HG03565 (cell line): ENCODE data around the gene DET1.
"Not testable (repeated sequence)": the region's sequence is repeated elsewhere in the genome, so short reads cannot be mapped to it uniquely, and the experiment has no call there.

ENCODE experiments used
- ATAC-seq: cut with Tn5 transposase; IDR thresholded peaks from one replicate; pipeline ENCODE4 v1.9.1; 2021; ENCODE audit warnings: mild to moderate bottlenecking, moderate library complexity; ENCODE audit not compliant: unreplicated experiment

DET1 gene

GRCh38 chr15:88541111-88541510, 5.4 kb downstream of the DET1 start:
- ATAC-seq, result not testable (repeated sequence)

- not testable (repeated sequence) for ATAC-seq
These were observed 6.1 kb downstream of the DET1 start for GRCh38 chr15:88540350-88540749.

DNA sequence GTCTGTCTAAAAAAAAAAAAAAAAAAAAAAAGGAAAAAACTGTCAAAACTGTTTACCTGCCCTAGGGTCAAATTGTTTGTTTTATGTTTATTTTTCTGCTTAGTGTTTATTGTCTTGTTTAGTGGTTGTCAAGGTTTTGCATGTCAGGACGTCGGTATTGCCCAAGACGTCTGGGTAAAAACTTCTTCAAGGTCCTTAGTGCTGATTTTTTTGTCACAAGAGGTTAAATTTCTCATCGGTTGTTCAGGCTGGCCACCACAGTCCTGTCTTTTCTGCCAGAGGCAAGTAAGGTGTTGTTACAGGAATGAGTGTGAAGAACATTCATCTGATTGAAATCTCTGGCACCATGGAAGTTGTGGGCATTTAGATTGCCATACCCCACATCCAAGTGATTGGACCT, 7.0 kb downstream of the DET1 start:
- ATAC-seq, result no peak

DNA sequence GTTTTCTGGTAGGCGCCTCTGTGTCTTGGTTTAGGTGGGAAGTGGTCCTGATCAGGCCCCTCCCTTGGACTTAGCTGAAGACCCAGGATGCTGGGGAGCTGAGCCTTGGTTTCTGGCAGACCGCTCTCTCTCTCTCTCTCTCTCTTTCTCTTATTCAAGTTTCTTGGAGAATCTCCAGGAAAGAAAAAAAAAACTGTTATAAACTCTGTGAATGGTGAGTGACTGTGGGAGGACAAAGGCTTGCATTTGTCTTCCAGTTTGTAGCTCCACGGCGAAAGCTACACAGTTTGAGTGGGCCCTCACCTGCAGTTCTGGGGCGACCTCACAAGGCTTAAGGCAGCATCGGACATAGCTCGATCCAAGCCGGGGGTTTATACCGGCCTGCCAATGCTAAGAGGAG, 7.5 kb downstream of the DET1 start:
- ATAC-seq, result no peak

DNA sequence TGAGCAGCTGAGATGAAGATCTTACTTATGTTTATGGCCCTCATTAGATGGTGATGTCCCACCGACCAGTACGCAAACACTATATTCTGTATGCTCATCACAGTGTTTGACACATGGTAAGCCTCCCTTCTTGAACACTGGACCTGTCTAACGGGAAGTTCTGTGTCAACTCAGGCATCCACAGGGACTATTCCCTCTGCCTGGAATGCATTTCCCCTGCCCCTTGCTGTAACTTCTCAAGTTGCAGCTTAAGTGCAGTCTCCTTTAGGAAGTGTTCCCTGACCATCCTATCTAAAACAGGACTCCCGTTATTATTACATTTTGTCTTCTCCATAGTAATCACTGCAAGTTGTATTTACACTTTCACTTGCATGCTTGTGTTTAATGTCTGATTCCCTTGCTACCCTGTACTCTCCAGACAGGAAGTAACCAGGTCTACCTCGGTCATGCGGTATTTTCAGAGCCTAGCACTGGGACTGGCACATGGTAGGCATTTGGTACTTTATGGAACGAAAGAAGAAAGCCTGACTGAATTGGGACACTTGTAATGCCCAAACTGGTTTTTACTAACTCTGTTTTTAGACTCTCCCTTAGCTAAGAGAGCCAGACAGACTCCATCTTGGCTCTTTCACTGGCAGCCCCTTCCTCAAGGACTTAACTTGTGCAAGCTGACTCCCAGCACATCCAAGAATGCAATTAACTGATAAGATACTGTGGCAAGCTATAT, 8.7 kb downstream of the DET1 start:
- no peak for ATAC-seq

DNA sequence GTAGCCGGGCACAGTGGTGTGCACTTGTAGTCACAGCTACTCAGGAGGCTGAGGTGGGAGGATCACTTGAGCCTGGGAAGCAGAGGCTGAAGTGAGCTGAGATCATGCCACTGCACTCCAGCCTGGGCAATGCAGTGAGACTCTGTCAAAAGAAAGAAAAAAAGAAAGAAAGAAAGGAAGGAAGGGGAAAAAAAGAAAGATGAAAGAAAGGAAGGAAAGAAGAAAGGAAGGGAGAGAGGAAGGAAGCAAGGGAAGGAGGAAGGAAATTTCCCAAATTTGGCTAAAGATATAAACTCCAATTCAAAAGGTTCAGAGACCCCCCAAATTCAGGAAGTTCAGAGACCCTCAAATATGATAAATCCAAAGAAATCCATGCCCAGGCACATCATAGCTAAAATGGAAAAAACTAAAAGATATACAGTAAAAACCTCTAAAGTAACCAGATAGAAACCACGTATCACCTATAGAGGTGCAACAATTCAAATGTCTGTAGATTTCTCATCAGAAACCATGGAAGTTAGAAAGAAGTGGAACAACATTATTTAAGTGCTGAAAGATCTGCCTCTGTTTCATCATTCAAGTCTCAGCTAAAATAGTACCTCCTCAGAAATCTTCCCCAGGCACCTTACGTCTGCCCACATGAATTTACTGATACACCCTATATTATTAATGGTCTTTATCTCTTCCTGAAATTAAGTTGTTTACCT, 10.7 kb downstream of the DET1 start:
- no peak for ATAC-seq

DNA sequence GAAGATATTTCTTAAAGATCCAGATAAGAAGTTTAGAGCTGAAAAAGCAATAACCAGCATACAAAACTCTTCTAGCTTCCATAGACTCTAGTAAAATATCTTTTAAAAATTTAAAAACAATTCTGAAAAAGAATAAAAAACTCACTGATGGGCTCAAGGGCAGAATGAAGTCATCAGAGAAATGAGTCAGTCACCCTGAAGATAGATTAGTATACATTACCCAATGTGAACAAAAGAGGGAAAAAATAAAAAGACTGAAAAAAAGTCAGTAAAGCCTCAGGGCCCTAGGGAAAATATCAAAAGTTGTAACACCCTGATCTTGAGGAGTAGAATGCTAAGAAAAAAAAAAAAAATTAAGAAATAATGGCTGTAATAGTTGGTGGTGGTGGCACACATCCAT, 11.4 kb downstream of the DET1 start:
- ATAC-seq, result no peak

DNA sequence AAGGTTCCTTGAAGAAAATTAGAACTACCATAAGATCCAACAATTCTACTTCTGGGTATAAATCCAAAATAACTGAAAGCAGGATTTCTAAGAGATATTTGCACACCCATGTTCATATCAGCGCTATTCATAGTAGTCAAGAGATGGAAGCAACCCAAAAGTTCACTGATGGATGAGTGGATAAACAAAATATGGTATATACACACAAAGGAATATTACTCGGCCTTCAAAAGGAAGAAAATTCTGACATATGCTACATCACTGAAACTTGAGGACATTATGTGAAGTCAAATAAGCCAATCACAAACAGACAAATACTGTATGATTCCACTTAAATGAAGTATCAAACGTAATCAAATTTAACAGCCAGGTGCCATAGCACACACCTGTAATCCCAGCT, 13.1 kb downstream of the DET1 start:
- no peak for ATAC-seq

DNA sequence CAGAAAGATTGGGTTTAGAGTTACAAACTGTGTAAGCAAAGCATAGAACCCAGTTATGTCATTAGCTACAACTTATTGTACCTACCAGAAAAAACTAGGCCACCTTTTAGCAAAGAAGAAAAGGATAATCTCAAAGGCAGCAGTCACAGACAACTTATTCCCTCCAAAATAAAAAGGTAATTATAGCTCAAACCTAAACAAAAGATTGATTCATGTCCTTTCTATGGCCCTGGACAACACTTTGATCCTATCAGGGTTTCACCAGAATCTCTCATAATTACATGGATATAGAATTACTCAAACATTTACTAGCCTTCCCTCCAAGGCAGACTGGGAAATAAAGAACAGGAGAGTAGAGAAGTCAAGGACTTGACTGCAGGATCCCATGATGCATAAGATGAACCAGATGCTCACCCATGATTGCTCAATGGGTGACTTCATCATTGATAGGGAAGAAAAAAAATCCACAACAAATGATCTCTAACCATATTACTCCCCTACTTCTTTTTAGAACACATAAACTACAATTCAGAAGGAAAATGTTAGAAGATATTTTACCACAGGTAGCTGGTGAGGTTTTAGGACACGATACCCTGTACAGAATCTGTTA, 17.4 kb downstream of the DET1 start:
- ATAC-seq, result no peak

DNA sequence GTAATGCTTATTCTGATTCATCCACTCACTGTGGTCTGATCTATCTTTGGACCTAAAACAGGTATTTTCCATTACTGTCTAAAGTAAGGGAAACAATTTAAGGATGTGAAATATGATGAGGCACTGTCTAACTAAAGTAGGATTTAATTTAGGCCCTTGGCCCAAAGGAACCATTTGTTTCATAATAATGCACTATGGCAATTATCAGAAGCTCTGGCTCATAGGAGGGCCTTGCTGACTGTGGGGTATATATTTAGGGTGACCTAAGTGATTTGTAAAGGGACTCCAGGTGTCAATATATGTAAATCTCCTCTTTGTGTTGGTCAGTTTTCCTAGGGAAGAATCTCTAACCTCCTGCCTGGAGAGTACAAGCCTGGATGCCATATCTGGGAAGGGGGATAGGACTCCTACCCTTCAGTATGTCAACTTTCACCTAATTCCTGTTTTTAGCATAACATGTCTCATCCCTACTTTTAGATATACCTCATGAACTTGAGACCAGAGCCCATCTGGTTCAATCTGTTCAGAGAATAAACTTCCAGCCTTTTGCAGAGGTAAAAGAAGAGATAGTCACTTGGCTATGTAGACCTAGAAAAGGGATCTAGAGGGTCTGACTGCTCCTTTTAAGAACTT, 20.1 kb downstream of the DET1 start:
- ATAC-seq, result no peak

DNA sequence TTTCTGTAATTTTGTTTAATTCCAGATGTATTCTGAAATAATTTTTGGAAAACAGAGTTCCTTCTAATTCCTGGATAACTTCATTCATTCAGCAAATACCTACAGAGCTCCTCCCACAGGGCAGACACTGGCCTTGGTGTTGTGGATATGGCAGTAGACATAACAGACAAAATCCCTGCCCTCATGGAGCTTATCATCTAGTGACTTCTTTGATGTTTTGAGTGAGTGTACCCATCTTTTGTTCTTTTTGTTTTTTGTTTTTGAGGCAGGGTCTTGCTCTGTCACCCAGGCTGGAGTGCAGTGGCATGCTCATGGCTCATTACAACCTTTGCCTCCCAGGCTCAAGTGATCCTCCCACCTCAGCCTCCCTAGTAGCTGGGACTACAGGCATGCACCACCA, 21.1 kb downstream of the DET1 start:
- no peak for ATAC-seq

DNA sequence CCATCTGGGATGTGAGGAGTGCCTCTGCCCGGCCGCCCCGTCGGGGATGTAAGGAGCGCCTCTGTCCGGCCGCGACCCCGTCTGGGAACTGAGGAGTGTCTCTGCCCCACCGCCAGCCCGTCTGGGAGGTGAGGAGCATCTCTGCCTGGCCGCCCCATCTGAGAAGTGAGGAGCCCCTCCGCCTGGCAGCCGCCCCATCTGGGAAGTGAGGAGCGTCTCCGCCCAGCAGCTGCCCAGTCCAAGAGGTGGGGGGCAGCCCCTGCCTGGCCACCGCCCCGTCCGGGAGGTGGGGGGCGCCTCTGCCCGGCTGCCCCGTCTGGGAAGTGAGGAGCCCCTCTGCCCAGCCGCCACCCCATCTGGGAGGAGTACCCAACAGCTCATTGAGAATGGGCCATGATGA, 22.4 kb downstream of the DET1 start:
- ATAC-seq, result not testable (repeated sequence)

DNA sequence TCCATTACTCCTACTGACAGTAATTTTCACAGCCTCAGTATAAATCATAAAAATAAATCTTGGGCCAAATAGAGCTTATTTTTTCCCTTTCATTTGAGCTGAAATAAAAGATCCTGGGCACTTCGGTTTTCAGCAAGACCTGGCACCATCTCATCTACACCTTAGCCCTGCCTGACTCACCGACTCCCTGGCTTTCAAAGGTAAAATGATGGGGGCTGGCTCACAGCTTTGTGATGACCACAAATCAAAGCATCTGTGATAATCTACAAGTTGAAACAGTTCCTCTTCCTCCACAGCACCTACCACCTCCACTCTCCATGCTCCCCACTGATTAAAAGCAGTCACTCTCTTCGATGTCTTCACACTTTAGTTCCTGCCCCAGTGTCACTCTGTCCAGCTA, 27.6 kb downstream of the DET1 start:
- no peak for ATAC-seq

GRCh38 chr15:88513195-88513594, 33.3 kb downstream of the DET1 start:
- ATAC-seq, result no peak

GRCh38 chr15:88512601-88513000, 33.9 kb downstream of the DET1 start:
- ATAC-seq, result no peak

DNA sequence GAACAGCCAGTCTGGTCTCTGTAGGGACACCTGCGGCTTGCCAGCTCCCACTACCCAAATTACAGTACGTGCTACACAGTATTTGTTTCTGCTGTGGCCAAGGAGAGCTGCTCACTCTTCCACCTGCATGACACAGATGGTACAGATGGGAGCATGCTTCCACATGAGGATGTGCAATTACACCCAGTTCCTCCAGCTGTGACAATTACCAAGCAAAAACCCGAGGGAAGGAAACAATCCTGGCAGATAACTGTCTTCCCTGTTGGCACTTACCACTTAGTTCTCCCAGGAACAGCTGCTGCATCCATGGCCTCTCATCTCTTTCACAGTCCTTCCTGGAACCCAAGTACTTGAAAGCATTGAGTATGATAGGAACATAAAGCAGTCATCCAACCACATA, 34.4 kb downstream of the DET1 start:
- ATAC-seq, result no peak

GRCh38 chr15:88511161-88511560, 35.3 kb downstream of the DET1 start:
- ATAC-seq, result no peak

- no peak for ATAC-seq
These were observed 36.5 kb downstream of the DET1 start for GRCh38 chr15:88509964-88510363.

GRCh38 chr15:88509321-88509720, 37.2 kb downstream of the DET1 start:
- ATAC-seq, result peak; percentile 50

DNA sequence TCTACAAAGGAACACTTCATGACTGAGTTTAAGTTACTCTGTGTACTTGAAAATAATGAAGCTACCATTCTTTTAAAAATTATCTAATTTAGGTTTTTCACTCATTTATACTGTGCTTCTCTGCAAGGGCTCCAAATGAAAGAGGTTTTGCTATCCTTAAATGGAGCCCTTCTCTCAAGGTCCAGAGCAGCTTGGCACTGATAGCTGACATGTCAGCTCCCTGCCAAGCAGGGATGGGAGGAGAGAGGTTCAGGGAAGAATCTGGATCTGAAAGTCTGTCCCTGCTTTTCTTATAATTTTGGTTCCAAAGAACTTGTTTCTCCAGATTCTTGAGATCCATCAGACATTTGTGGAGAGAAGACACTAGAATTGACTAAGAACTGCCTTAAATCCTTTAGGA, 39.9 kb downstream of the DET1 start:
- ATAC-seq, result no peak

DNA sequence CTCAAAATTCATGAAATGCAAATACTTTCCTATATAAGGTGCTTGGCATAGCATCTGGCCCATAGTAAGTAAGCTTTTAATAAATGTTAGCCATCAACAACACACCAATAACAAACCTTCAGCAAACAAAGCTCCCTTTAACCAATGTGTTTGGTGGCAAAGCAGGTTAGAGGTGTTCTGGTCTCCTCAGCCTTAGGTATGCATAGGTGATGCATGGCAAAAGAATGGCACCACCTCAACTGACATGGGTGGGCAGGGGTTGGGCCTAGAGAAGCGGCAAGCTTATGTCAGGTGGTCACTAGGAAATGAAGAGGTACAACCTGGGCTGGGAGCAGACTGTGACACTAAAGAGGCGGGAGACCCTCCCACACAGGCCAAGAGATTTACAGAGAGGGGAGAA, 40.8 kb downstream of the DET1 start:
- ATAC-seq, result no peak

DNA sequence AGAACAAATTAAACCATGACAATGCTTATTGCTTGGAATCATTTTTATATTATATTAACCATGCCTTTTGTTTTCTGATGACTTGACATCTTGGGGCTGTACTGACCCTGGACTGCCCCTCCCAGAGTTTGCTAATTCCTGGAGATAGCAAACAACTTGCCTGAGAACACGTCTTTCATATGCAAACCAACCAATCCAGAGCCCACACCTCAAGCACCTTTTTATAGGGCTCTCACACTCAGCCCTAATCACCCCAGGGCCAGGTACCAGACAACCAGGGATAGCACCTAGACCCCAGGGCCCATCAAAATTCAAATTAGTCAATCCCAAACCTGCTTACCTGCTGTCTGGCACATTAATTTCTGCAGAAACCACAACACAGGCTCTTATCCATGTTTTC, 42.0 kb downstream of the DET1 start:
- no peak for ATAC-seq
